LNCAP (cell line): ENCODE data around the gene CBL.

ENCODE experiments used
- CTCF ChIP-seq: fragments of 450-650 bp; IDR thresholded peaks from 2 replicates; pipeline ENCODE4 v1.5.1; 2017; ENCODE audit warnings: mild to moderate bottlenecking

The CBL gene

GRCh38 chr11:119305556-119306372 lies 99.6 kb downstream of the CBL start:
- TF ChIP-seq CTCF: no peak

- TF ChIP-seq CTCF: no peak
These were observed 100.3 kb downstream of the CBL start for GRCh38 chr11:119306373-119306890.

- no peak for TF ChIP-seq CTCF
These were observed 101.1 kb downstream of the CBL start for GRCh38 chr11:119307219-119307618.

DNA sequence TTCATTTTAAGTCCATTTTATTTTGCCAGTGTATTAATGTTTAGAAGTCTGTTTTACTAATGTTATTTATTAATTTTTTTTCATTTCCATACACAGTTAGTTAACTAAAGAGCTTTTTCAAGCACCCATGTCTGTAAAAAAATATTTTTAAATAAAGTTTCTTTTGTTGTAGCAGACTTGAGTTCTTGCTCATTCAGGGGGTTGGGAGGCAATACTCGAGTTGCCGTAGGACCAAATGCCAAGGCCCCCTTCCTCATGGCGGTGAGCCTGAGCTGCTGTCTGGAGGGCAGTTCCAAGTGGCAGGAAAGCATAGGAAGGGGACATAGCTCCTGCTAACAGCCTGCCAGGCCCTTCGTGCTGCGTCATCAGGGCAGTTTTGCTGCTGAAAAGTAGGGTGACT lies 101.8 kb downstream of the CBL start:
- TF ChIP-seq CTCF: no peak

DNA sequence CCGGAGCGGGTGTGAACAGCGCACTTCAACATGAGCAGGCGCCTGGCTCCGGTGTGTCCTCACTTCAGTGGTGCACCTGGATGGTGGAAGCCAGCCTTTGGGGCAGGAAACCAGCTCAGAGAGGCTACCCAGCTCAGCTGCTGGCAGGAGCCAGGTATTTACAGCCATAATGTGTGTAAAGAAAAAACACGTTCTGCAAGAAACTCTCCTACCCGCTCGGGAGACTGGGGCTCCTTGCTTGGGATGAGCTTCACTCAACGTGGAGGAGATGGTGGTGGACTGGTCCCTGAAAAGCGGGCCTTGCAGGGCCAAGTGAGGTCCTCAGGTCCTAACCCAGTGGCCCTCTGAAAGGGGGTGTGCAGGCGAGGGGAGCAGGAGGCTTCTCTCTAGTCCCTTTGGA lies 103.3 kb downstream of the CBL start:
- no peak for TF ChIP-seq CTCF

- TF ChIP-seq CTCF: no peak
These were observed 104.0 kb downstream of the CBL start for GRCh38 chr11:119309953-119310681.

- no peak for TF ChIP-seq CTCF
These were observed 104.5 kb downstream of the CBL start for GRCh38 chr11:119310682-119311052.
